Activated CD8-positive, alpha-beta T cell treated with anti-CD3 and anti-CD28 coated beads for 36 hours (primary cell): ENCODE measurements around the gene TMEM145. TPM values are rescaled to one million over a fixed set of nuclear protein-coding genes. Genes with fewer than 3 reads are reported as not detected.

Source experiments
- ATAC-seq: fragments of 200-7000 bp; cut with Tn5 transposase; one replicate; pipeline ENCODE4 v1.10.0; 2021; ENCODE audit warnings: mild to moderate bottlenecking, moderate library complexity
- CTCF ChIA-PET: fragments of 350-600 bp; sonication (Branson Sonifier 250); formaldehyde crosslinking; loops from one replicate; lab custom pipeline; 2021; ENCODE audit warnings: antibody characterized with exemption; lab: Charles Lee
- POLR2A ChIA-PET: fragments of 350-600 bp; sonication (Branson Sonifier 250); formaldehyde crosslinking; loops from one replicate; lab custom pipeline; 2021; ENCODE audit warnings: antibody characterized with exemption; lab: Charles Lee
- DNase-seq: peaks from one replicate; pipeline ENCODE4 v3.0.0-alpha.2; 2020
- H3K27ac Mint-ChIP-seq: one replicate; pipeline ENCODE4 v1.8.0; 2021; ENCODE audit warnings: mild to moderate bottlenecking, mixed read lengths
- H3K27me3 Mint-ChIP-seq: one replicate; pipeline ENCODE4 v1.8.0; 2021; ENCODE audit warnings: mixed read lengths
- H3K36me3 Mint-ChIP-seq: one replicate; pipeline ENCODE4 v1.8.0; 2021; ENCODE audit warnings: low read depth, mixed read lengths
- H3K4me1 Mint-ChIP-seq: one replicate; pipeline ENCODE4 v1.8.0; 2021; ENCODE audit warnings: low read depth, mixed read lengths
- H3K4me3 Mint-ChIP-seq: one replicate; pipeline ENCODE4 v1.8.0; 2021; ENCODE audit warnings: mild to moderate bottlenecking, moderate library complexity, mixed read lengths
- H3K9me3 Mint-ChIP-seq: one replicate; pipeline ENCODE4 v1.8.0; 2021; ENCODE audit warnings: mixed read lengths
- intact Hi-C: fragments of 100-400 bp; cut with micrococcal nuclease; formaldehyde crosslinking; loops from one replicate; pipeline ENCODE4 v1.10.0; 2022
- total RNA-seq, 2 experiments: library from RNA; stranded (reverse); gene quantifications; one replicate each; pipeline ENCODE4 v1.2.3, GENCODE V29; 2021
- TF ChIP-seq, protein P1 (sequence below): fragments of 200-600 bp; IDR thresholded peaks from one replicate; pipeline ENCODE4 v1.8.0; 2022; ENCODE audit warnings: antibody characterized with exemption, mild to moderate bottlenecking

The TMEM145 gene
- total RNA-seq, 2 experiments from 2014 or later, result 3.0 to 3.2 TPM

- Mint-ChIP-seq H3K4me1 (no peaks in the 10 kb centered on the region), H3K27me3 (no peaks in the 10 kb centered on the region), H3K27ac (no peak overlapping the region), H3K36me3 (peaks cover 3% of the 10 kb centered on the region), H3K9me3 (no peaks in the 10 kb centered on the region), H3K4me3 (no peak overlapping the region)
- POLR2A ChIA-PET, result interaction anchor here (2.0 kb wide), 1 partner anchor 11 kb away, joined by 7 read pairs; no protein-coding TSS in a partner anchor
- TF ChIP-seq, protein P1, sequence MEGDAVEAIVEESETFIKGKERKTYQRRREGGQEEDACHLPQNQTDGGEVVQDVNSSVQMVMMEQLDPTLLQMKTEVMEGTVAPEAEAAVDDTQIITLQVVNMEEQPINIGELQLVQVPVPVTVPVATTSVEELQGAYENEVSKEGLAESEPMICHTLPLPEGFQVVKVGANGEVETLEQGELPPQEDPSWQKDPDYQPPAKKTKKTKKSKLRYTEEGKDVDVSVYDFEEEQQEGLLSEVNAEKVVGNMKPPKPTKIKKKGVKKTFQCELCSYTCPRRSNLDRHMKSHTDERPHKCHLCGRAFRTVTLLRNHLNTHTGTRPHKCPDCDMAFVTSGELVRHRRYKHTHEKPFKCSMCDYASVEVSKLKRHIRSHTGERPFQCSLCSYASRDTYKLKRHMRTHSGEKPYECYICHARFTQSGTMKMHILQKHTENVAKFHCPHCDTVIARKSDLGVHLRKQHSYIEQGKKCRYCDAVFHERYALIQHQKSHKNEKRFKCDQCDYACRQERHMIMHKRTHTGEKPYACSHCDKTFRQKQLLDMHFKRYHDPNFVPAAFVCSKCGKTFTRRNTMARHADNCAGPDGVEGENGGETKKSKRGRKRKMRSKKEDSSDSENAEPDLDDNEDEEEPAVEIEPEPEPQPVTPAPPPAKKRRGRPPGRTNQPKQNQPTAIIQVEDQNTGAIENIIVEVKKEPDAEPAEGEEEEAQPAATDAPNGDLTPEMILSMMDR, result no peak
- CTCF ChIA-PET, result interaction anchor here (2.5 kb wide), 1 partner anchor 11 kb away, joined by 5 read pairs; no protein-coding TSS in a partner anchor
- ATAC-seq, result no peak
- peak; percentile 33 for DNase-seq
- intact Hi-C loops, result no loop called here
Observed at GRCh38 chr19:42343344-42344110, 30.4 kb downstream of the TMEM145 start.

- peaks cover 1% of the 10 kb centered on the region for H3K36me3 Mint-ChIP-seq
- intact Hi-C loops, result no loop called here
- TF ChIP-seq, protein P1, result no peak
- no peaks in the 10 kb centered on the region for H3K4me1 Mint-ChIP-seq
- ChIA-PET CTCF (interaction anchor here (2.5 kb wide), 1 partner anchor 10 kb away, joined by 5 read pairs; no protein-coding TSS in a partner anchor), POLR2A (interaction anchor here (1.0 to 2.0 kb wide), 2 partner anchors 10 to 37 kb away, joined by 3 to 7 read pairs; no protein-coding TSS in a partner anchor)
- no peak for DNase-seq
- H3K27me3 Mint-ChIP-seq, result no peaks in the 10 kb centered on the region
- H3K27ac Mint-ChIP-seq, result no peak overlapping the region
- ATAC-seq, result no peak
- no peaks in the 10 kb centered on the region for H3K9me3 Mint-ChIP-seq
- H3K4me3 Mint-ChIP-seq, result no peak overlapping the region
Observed at GRCh38 chr19:42344336-42344893, 31.3 kb downstream of the TMEM145 start.

DNA sequence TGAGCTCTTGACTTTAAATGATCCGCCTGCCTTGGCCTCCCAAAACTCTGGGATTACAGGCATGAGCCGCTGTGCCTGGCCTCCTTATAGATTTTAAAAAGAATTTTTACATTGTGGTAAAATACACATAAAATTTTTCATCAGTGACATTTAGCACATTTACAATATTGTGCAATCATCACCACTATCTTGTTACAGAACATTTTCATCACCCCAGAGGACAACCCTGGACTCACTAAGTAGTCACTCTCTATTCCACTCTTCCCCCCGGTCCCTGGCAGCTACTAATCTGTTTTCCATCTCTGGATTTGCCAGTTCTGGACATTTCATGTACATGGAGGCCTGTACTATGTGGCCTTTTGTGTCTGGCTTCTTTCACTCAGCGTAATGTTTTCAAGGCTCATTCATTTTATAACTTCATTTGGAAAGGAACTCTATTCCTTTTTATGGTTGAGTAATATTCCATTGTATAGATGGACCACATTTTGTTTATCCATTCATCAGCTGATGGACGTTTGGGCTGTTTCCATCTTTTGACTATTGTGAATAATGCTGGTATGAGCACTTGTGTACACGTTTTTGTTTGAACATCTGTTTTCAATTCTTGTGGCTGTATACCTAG, 32.2 kb downstream of the TMEM145 start:
- CTCF ChIA-PET, result interaction anchor here (2.5 kb wide), 1 partner anchor 9 kb away, joined by 5 read pairs; no protein-coding TSS in a partner anchor
- Mint-ChIP-seq H3K4me3 (no peak overlapping the region), H3K9me3 (no peaks in the 10 kb centered on the region), H3K36me3 (no peaks in the 10 kb centered on the region), H3K4me1 (no peaks in the 10 kb centered on the region), H3K27ac (no peak overlapping the region), H3K27me3 (no peaks in the 10 kb centered on the region)
- intact Hi-C loops, result no loop called here
- POLR2A ChIA-PET, result interaction anchor here (1.0 kb wide), 1 partner anchor 36 kb away, joined by 3 read pairs; no protein-coding TSS in a partner anchor
- ATAC-seq (no peak), DNase-seq (no peak)
- TF ChIP-seq, protein P1, result no peak

DNA sequence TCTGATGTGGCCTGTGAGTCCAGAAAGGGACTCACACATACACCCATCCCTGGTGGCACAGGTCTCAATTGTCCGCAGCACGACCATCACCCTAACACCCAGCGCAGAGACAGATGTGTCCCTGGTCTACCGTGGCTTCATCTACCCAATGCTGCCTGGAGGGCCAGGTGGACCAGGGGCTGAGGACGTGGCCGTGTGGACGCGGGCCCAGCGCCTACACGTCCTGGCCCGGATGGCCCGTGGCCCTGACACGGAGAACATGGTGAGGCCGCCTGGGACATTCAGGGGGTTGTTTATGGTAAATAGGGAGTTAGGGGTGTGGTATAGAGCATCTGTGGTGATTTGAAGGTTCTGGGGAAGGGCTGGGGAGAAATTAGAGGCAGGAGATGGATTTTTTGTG, 35.1 kb downstream of the TMEM145 start:
- intact Hi-C loops, result no loop called here
- Mint-ChIP-seq H3K27me3 (no peaks in the 10 kb centered on the region), H3K36me3 (no peaks in the 10 kb centered on the region), H3K4me3 (no peak overlapping the region), H3K9me3 (no peaks in the 10 kb centered on the region), H3K27ac (no peak overlapping the region), H3K4me1 (no peaks in the 10 kb centered on the region)
- POLR2A ChIA-PET, result no interaction called here
- ATAC-seq, result no peak
- TF ChIP-seq, protein P1, result no peak
- no peak for DNase-seq
- CTCF ChIA-PET, result no interaction called here
